Esophagus squamous epithelium (tissue), 4 donors: ENCODE measurements around the gene CHKB.

Experiments
- POLR2A ChIP-seq, 4 donors: fragments of 450-650 bp; IDR thresholded peaks; one replicate each; pipeline ENCODE4 v1.6.1; 2017; ENCODE audit warnings: antibody characterized with exemption in 4 of 4, mild to moderate bottlenecking in 4 of 4, moderate library complexity in 3 of 4
- TF ChIP-seq, protein P1 (sequence below), 6 experiments: fragments of 450-650 bp in 4 of 6; fragments of 200-600 bp in 2 of 6; sonication (generic) in 2 of 6; IDR thresholded peaks; one replicate each; pipeline ENCODE4 v1.5.1; 2016 to 2019; ENCODE audit warnings: antibody characterized with exemption in 6 of 6, mild to moderate bottlenecking in 4 of 6, moderate library complexity in 4 of 6

DNA sequence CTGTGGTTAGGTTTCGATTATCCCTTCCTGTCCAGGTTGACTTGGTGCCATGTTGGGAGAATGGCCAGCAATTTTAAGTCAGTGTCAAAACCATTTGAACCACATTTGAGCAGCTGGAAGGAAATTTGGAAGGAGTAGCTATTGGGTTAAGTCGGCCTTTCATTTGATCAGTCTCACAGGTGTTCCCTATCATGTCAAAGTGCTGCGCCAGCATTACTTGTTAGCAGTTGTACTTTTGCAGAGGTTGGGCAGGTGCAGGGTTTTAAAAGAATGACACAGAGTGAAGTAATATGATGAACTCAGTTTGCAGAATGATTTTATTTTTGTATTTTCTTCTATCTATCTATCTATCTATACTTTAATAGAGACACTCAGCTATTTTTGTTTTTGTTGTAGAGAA, 46.4 kb downstream of the CHKB start:
- TF ChIP-seq, protein P1, sequence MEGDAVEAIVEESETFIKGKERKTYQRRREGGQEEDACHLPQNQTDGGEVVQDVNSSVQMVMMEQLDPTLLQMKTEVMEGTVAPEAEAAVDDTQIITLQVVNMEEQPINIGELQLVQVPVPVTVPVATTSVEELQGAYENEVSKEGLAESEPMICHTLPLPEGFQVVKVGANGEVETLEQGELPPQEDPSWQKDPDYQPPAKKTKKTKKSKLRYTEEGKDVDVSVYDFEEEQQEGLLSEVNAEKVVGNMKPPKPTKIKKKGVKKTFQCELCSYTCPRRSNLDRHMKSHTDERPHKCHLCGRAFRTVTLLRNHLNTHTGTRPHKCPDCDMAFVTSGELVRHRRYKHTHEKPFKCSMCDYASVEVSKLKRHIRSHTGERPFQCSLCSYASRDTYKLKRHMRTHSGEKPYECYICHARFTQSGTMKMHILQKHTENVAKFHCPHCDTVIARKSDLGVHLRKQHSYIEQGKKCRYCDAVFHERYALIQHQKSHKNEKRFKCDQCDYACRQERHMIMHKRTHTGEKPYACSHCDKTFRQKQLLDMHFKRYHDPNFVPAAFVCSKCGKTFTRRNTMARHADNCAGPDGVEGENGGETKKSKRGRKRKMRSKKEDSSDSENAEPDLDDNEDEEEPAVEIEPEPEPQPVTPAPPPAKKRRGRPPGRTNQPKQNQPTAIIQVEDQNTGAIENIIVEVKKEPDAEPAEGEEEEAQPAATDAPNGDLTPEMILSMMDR (IDR thresholded peaks at IDR 0.05) = no peak
- TF ChIP-seq POLR2A (IDR thresholded peaks at IDR 0.05) = no peak
